Measurements from ENCODE around the gene CAMSAP1. TPM values are rescaled to one million over a fixed set of nuclear protein-coding genes. Genes with fewer than 3 reads are reported as not detected.

Gene CAMSAP1
- total and polyA plus RNA-seq, 2 of the 4 experiments (the other 2 are of a cell fraction) = 8.2 to 19.5 TPM

GRCh38 chr9:135893104-135893503 lies 14.2 kb downstream of the CAMSAP1 start:
- Histone ChIP-seq H3K4ac (ENCODE audit: low read depth, low read length) (no peak overlapping the region), H4K20me1 (ENCODE audit: insufficient read depth, low read length) (peaks cover 89% of the 10 kb centered on the region)
- 80 to 100% methylated on average over 1 of the region's 1 CpG for WGBS, 2 experiments (ENCODE audit: extremely low coverage in 2 of 2, insufficient read length in 1 of 2)

More at GRCh38 chr9:135893104-135893503, 14.2 kb downstream of the CAMSAP1 start:
- Histone ChIP-seq H3K9ac (ENCODE audit: low read depth, low read length) (no peak overlapping the region), H2BK120ac (ENCODE audit: low read depth, low read length) (no peak overlapping the region), H3K4me3 (ENCODE audit: insufficient read depth, low read depth, low read length) (no peak overlapping the region), H3K14ac (replicated peaks; ENCODE audit: low read depth, low read length) (no peak overlapping the region), H3K9me3 (ENCODE audit: control insufficient read depth, insufficient read depth, low read length) (no peaks in the 10 kb centered on the region), H3K56ac (ENCODE audit: extremely low read depth, insufficient read depth, low read length) (no peak overlapping the region), H3K4me2 (ENCODE audit: low read depth, low read length) (no peak overlapping the region), H3K4me1 (ENCODE audit: control insufficient read depth, insufficient read depth, low read length) (peaks cover 3% of the 10 kb centered on the region; the same call in 1 of the 2 replicates), H3K36me3 (ENCODE audit: control insufficient read depth, insufficient read depth, low read length) (no peaks in the 10 kb centered on the region), H2AK5ac (ENCODE audit: low read depth, low read length) (no peak overlapping the region), H2BK5ac (ENCODE audit: low read depth, low read length, poor library complexity, severe bottlenecking) (no peak overlapping the region), H3K27me3 (ENCODE audit: control insufficient read depth, insufficient read depth, low read length) (no peaks in the 10 kb centered on the region), H3K18ac (ENCODE audit: low read depth, low read length) (no peak overlapping the region), H2AK9ac (replicated peaks; ENCODE audit: low read depth, low read length, poor library complexity) (no peak overlapping the region), H3K23ac (ENCODE audit: low read depth, low read length) (no peak overlapping the region), H3K9me1 (ENCODE audit: insufficient read depth, low read length) (peaks cover 17% of the 10 kb centered on the region; the same call in 1 of the 2 replicates), H2BK15ac (ENCODE audit: low read depth, low read length) (no peak overlapping the region), H3K27ac (ENCODE audit: insufficient read depth, low read length) (no peak overlapping the region), H4K8ac (ENCODE audit: low read depth in 2 of 2, low read length in 2 of 2) (no peak overlapping the region), H4K5ac (ENCODE audit: low read depth, low read length) (no peak overlapping the region), H2BK20ac (ENCODE audit: low read depth, low read length) (no peak overlapping the region), H4K91ac (ENCODE audit: insufficient read depth, low read depth, low read length) (no peak overlapping the region), H2AFZ (replicated peaks; ENCODE audit: low read length, poor library complexity) (no peak overlapping the region), H3K79me1 (ENCODE audit: low read depth in 1 of 2, low read length in 2 of 2) (peaks cover 34 to 79% of the 10 kb centered on the region in 2 experiments)
- ATAC-seq (ENCODE audit: low read depth) (no peak), DNase-seq (no peak)
- CTCF ChIA-PET = no interaction called here
- TF ChIP-seq MAFK (IDR thresholded peaks at IDR 0.05; ENCODE audit: low read depth, low read length) = no peak
- TF ChIP-seq RCOR1 (IDR thresholded peaks at IDR 0.05; ENCODE audit: insufficient replicate concordance, low read length) = no peak
- no peak for TF ChIP-seq RFX5 (IDR thresholded peaks at IDR 0.05; ENCODE audit: low read depth, low read length)
- no peak for TF ChIP-seq NFE2L2 (IDR thresholded peaks at IDR 0.05; ENCODE audit: low read depth, low read length)
- no peak for TF ChIP-seq ELK1 (IDR thresholded peaks at IDR 0.05; ENCODE audit: borderline replicate concordance, low read depth, low read length)
- no peak for TF ChIP-seq USF2 (IDR thresholded peaks at IDR 0.05; ENCODE audit: low read depth, low read length)
- no peak for TF ChIP-seq FOS (IDR thresholded peaks at IDR 0.05; ENCODE audit: low read depth, low read length)
- TF ChIP-seq CEBPB (IDR thresholded peaks at IDR 0.05; ENCODE audit: low read depth, low read length) = no peak
- intact Hi-C loops (cut with micrococcal nuclease) (no loop called here), dilution Hi-C loops (cut with HindIII; ENCODE audit: low sequenced_read_pairs, unreplicated experiment) (no loop called here), in situ Hi-C loops (cut with MboI; ENCODE audit: low sequenced_read_pairs) (no loop called here)
- POLR2A ChIA-PET (ENCODE audit: unreplicated experiment) = no interaction called here
- no TSS peak for BruUV-seq (replicated peaks)

Measured in IMR-90 (cell line).